ENCODE measurements around the gene CRK.
"Not testable (repeated sequence)": the region's sequence is repeated elsewhere in the genome, so short reads cannot be mapped to it uniquely, and the experiment has no call there.

CRK gene

GRCh38 chr17:1420163-1420562, 35.9 kb downstream of the CRK start:
- no peak for DNase-seq

GRCh38 chr17:1418476-1418875, 37.6 kb downstream of the CRK start:
- not testable (repeated sequence) for DNase-seq

GRCh38 chr17:1416414-1416813, 39.6 kb downstream of the CRK start:
- no peak for DNase-seq

- DNase-seq = no peak
Observed at GRCh38 chr17:1414634-1415033, 41.4 kb downstream of the CRK start.

GRCh38 chr17:1414001-1414574, 41.9 kb downstream of the CRK start:
- no peak for DNase-seq

GRCh38 chr17:1413281-1413791, 42.7 kb downstream of the CRK start:
- no peak for DNase-seq

- no peak for DNase-seq
Observed at GRCh38 chr17:1412185-1413110, 43.6 kb downstream of the CRK start.

DNA sequence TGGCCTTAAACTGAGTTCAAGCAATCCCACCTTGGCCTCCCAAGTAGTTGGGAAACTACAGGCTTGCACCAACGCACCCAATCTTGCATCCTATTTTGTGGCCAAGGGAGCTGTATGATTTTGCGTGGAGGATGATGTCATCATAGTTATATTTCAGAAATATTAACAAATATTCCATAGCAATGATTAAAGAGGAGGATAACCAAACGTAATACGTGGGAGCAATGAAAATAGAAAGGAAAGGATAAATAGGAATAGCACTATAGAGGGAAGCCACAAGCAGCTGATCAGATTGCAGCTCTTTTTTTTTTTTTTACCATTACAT, 53.8 kb downstream of the CRK start:
- DNase-seq = no peak

GRCh38 chr17:1399679-1400512, 56.1 kb downstream of the CRK start, which contains the start of gene YWHAE:
Gene YWHAE (minus strand): TSS chr17:1400222. CDS start chr17:1400110, 112 bp downstream.
- DNase-seq = peak; percentile 98

- DNase-seq = no peak
Observed at GRCh38 chr17:1398931-1399678, 56.9 kb downstream of the CRK start.

DNA sequence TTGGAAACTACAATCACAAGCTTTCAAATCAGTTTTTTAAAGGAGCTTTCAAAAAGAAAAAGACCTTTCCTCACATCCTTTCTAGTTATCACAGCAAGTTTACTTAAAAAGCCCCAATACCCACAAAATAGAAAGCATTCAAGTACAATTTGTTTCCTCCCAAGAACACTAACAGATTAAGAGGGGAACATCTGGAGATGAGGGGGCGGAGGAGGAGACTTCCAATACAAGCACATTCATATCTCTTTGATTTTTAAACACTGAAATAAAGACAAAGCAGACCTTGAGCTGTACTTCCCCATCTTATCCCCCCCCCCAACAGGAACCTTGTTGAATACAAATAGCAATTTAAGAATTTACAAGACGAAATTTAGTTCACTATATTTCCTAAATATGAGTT, 58.0 kb downstream of the CRK start:
- DNase-seq = no peak

- not testable (repeated sequence) for DNase-seq
Observed at GRCh38 chr17:1395876-1396665, 60.0 kb downstream of the CRK start.

- DNase-seq = no peak
Observed at GRCh38 chr17:1391577-1391976, 64.5 kb downstream of the CRK start.

DNA sequence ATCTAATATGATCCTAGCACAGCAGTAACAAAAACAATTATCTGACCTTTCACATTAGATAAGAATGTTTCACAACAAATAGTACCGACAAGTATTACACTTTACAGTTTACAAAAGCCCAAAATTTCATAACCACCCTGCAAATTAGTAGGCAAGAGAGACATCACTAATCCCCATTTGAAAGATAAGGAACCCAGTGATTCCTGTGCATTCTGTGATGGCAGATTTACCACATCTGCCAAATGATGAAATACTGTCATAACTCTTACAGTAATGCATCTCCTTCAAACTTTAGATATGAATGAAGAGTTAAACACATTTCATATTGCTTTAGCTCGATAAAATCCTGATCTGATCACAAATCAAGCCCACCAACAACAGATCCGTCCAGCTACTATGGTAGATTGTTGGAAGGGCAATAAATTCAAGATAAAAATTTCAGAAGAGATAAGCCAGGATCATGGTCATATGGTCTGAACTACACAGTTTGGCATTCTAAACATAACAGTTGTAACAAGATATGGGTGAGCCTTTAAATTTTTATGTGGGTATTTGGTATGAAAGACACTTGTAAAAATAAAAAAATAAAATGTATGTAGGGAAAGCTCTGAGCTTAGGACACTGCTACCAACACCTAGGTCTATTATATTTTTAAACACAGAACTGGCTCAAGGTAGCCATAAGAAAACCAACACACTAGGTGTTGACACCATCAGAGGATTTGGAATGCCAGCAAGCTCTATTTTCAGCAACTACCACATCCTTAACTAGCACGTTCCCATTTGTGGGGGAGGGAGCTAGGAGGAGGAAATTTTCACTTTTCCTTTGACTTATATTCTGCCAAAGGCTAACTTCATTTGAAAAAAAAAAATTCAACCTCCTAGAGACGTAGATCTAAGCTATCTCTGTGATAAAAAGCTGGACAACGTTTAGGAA, 65.3 kb downstream of the CRK start:
- DNase-seq = no peak

DNA sequence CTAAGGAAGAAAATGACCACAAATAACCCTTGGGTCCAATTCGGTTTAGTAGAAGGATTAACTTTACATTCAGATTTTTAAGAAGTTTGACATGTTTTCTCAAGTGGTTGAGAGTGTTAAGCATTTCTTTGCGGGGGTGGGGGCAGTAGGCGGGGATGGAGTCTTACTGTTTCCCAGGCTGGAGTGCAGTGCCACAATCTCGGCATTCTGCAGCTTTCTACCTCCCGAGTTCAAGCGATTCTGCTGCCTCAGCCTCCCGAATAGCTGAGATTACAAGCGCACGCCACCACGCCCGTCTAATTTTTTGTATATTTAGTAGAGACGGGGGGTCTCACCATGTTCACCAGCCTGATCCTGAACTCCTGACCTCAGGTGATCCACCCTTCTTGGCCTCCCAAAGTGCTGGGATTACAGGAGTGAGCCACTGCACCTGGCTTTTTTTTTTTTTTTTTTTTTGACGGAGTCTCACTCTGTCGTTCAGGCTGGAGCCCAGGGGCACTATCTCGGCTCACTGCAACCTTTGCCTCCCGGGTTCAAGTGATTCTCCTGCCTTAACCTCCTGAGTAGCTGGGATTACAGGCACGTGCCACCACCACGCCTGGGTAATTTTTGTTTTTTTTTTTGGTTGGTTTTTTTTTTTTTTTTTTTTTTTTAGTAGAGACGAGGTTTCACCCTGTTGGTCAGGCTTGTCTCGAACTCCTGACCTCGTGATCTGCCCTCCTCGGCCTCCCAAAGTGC, 68.4 kb downstream of the CRK start:
- DNase-seq = not testable (repeated sequence)

GRCh38 chr17:1386675-1387190, 69.3 kb downstream of the CRK start:
- not testable (repeated sequence) for DNase-seq

GRCh38 chr17:1386265-1386664, 69.8 kb downstream of the CRK start:
- DNase-seq = no peak

DNA sequence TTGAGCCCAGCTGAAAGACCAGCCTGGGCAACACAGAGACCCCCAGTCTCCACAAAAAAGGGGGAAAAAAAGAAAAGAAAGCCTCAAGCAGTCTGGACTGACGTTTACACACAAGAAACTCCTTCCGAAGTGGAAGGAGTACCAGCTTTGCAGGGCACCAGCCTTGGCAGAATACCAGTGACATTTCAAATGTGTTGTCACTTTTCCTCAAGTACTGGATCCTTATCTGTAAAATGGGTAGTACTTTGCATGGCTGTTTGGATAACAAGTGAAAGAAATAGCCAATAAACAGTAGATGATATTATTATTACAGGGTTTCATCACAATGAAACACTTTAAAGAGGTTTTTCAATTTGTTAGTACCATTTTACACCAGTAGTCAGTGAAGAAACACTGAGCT, 70.2 kb downstream of the CRK start:
- DNase-seq = no peak

GRCh38 chr17:1384905-1385435, 71.1 kb downstream of the CRK start:
- DNase-seq = no peak
